HG02642 (cell line): ENCODE measurements around the gene LRR1.
"Not testable (repeated sequence)": the region's sequence is repeated elsewhere in the genome, so short reads cannot be mapped to it uniquely, and the experiment has no call there.

Experiments used
- ATAC-seq: cut with Tn5 transposase; IDR thresholded peaks from one replicate; pipeline ENCODE4 v1.9.1; 2021; ENCODE audit warnings: mild to moderate bottlenecking; ENCODE audit not compliant: unreplicated experiment, poor library complexity

The LRR1 gene

GRCh38 chr14:49598485-49599300 lies at the start of gene LRR1:
LRR1 (plus strand) TSS chr14:49598940; CDS start chr14:49599021, 81 bp downstream.
- ATAC-seq, result peak; percentile 64

DNA sequence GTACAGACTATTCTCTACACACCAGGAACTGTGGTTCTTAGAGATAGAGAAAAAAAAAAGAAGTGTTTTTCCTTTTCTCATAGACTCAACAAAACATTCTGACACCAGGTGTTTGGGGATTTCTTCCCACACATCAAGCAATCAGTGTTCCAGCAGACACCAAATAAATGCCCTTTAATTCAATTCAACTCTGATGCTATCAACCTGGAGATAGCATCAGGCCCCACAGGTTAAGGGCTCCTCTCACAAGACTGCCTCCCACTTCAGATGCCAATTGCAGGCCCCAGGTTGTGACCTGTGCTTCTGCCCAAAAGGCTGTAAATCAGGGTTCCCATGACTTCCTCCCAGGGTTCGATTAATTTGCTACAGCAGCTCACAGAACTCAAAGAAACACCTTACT lies 49.3 kb upstream of the LRR1 start:
- no peak for ATAC-seq

DNA sequence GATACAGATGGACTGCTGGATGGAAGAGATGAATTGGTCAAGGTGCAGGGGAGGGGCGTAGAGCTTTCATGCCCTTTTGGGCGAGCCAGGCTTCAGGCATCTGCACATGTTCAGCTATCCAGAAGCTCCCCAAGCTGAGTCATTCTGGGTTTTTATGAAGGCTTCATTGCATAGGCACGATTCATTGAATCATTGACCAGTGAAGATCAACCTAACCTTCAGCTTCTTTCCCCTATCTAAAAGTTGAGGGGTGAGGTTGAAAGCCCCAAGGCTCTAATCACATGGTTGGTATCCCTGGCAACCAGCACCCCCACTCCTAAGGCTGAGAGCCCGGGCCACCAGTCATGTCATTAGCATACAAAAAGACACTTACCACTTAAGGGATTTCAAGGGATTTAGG lies 48.9 kb upstream of the LRR1 start:
- ATAC-seq, result no peak

GRCh38 chr14:49550286-49551184 lies 48.2 kb upstream of the LRR1 start:
- no peak for ATAC-seq

- ATAC-seq, result no peak
These were observed 47.2 kb upstream of the LRR1 start for GRCh38 chr14:49551569-49551968.

DNA sequence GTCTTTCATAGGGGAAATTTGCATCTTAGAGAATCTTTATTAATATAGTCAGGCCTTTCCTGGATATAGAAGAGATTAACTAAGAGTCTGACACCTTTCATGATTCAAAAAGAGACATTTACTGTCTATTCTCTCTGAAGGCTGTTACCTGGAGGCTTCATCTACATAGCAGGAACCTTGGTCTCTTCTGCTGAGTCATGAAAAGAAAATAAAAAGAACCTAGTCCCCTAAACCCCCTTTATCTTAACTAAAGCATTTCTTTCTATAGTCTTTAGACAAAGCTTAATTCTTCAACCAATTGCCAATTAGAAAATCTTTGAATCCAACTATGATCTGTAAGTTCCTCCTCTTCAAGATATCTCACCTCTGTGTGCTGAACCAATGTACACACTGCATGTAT lies 45.6 kb upstream of the LRR1 start:
- ATAC-seq, result no peak

DNA sequence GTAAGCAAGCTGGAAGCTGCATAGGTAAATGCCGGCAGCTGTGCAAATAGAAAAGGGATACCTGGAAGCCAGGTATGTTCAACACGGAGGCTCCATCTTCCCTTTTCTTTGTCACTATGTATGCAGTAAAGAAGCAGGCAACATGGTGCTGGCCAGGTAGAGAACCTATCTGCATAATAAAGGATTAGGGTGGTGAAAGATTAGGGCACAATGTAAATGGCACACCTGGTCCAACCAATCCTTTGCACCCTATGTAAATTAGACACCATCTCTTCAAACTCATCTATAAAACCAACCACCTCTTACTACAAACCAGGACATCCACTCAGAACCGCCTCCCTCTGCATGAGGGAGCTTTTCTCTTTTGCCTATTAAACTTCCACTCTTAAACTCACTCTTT lies 44.8 kb upstream of the LRR1 start:
- ATAC-seq, result no peak

- ATAC-seq, result no peak
These were observed 38.6 kb upstream of the LRR1 start for GRCh38 chr14:49559979-49560768.

- ATAC-seq, result no peak
These were observed 32.0 kb upstream of the LRR1 start for GRCh38 chr14:49566714-49567113.

DNA sequence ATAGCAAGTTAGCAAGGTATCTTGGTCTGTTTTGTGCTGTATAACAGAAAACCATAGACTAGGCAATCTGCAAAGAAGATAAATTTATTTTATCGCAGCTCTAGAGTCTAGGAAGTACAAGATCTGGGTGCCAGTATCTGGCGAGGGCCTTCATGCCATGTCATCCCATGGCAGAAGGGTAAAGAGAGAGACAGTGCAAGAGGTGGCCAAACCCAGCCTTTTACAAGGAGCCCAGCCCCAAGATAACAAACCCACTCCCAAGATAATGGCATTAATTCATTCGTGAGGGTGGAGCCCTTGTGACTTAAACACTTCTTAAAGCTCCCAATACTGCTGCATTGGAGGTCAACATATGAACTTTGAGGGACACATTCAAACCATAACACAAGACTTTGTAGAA lies 29.5 kb upstream of the LRR1 start:
- no peak for ATAC-seq

- ATAC-seq, result no peak
These were observed 24.7 kb upstream of the LRR1 start for GRCh38 chr14:49574038-49574437.

- ATAC-seq, result no peak
These were observed 20.6 kb upstream of the LRR1 start for GRCh38 chr14:49578141-49578540.

DNA sequence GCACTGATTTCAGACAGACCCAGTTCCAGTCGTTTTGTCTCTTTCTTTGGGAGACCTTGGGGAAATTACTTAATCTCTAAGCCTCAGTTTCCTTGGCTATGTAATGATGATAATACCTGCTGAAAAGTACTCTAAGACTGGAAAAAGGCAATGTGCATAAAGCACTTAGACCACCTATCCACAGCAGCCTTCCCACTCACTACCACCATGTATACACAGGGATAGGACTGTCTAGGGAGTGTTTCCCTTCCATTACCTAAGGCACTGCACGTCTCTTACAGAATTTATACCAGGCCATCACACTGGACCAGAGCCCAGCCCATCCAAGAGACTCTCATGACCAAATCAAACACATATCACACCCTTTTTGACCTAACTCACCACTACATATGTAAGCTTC lies 18.9 kb upstream of the LRR1 start:
- ATAC-seq, result no peak

DNA sequence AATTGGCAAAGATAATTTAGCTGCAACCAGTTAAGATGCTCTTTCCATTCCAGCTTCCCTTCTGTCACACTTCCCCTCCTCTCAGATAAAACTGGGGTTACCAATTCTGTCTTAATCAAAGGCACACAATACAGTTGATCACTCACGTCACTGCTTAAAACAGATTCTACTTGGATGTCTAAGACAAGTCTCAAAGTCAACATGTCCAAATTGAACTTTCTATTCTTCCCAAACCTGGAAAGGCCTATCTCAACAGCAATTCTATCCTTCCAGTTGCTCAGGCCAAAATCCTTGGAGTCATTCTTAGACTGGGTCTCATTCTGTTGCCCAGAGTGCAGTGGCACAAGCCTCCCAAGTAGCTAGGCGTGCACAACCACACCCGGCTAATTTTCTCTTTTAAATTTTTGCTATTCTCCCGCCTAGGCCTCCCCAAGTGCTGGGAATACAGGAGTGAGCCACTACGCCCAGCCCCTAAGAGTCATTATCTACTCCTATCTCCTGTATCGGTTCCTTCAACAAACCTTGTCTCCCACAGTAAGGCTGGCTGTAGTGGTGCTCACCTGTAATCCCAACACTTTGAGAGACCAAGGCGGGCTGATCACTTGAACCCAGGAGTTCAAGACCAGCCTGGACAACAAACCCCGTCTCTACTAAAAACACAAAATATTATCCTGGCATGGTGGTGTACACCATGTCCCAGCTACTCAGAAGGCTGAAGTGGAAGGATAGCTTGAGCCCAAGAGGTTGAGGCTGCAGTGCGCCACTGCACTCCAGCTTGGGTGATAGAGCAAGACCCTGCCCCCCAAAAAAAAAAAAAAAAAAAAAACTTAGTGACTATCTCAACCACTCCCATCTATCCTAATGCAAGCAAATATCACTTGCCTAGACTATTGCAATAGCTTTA lies 17.3 kb upstream of the LRR1 start:
- no peak for ATAC-seq

GRCh38 chr14:49582113-49582977 lies 16.4 kb upstream of the LRR1 start:
- no peak for ATAC-seq

DNA sequence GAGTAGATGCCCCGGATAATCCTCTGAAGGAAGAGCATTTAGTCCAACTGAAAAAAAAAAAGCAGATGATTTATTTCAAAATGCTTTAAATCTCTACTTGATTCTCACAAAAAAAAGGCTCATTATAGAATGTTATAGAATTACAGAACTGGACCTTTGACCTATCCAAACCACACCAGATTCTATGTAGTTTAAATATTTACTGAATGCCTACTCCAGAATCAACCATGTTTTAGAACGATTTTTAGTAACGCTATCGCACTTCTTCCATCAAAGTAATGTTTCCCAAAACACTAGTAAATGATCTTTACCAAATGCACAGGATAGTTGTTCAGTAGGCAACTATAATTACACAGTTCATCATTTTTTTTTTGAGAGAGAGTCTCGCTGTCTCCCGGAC lies 15.1 kb upstream of the LRR1 start:
- no peak for ATAC-seq

GRCh38 chr14:49584058-49584457 lies 14.7 kb upstream of the LRR1 start:
- no peak for ATAC-seq

- not testable (repeated sequence) for ATAC-seq
These were observed 13.6 kb upstream of the LRR1 start for GRCh38 chr14:49584981-49585640.
